Measurements from ENCODE around the gene CCDC157. TPM values are rescaled to one million over a fixed set of nuclear protein-coding genes. Genes with fewer than 3 reads are reported as not detected.

The CCDC157 gene
- polyA plus RNA-seq, 3 donors = 0.50 to 3.7 (median 0.54) TPM

- H3K9me3 ChIP-seq (replicated peaks in 1 of 2; ENCODE audit: control insufficient read depth in 1 of 2, insufficient read depth in 1 of 2, low read length in 2 of 2) = no peaks in the 10 kb centered on the region
- no peak for TF ChIP-seq CTCF (IDR thresholded peaks at IDR 0.05)
- peak overlapping the region in 1 of 7 donors; percentile 7 for H3K27ac Mint-ChIP-seq
- peaks cover 1 to 20% (median 14%) of the 10 kb centered on the region in 3 donors for H3K27me3 Mint-ChIP-seq (ENCODE audit: low read depth in 3 of 3)
- no peak overlapping the region for H3K27ac ChIP-seq (ENCODE audit: low read depth in 1 of 2, low read length in 2 of 2)
- H3K79me2 ChIP-seq (ENCODE audit: insufficient read depth, low read length) = peaks cover 31% of the 10 kb centered on the region
- no peak overlapping the region for H3K4me3 Mint-ChIP-seq
- 95% methylated on average over 5 of the region's 6 CpGs for WGBS (ENCODE audit: insufficient coverage)
- no peak overlapping the region for H3K4me3 ChIP-seq (replicated peaks in 1 of 3; ENCODE audit: low read depth in 2 of 3, low read length in 3 of 3)
- H3K4me2 ChIP-seq (replicated peaks; ENCODE audit: extremely low read depth, low read length, poor library complexity, severe bottlenecking) = no peak overlapping the region
- DNase-seq = peak in 1 of 3 donors; percentile 1
- H3K36me3 ChIP-seq (replicated peaks in 1 of 2; ENCODE audit: control insufficient read depth in 1 of 2, insufficient read depth in 2 of 2, low read length in 2 of 2) = peaks cover 4 to 7% of the 10 kb centered on the region in 2 donors
- H3K9me3 Mint-ChIP-seq = no peaks in the 10 kb centered on the region
- intact Hi-C loops (cut with micrococcal nuclease) = loop anchor here in 1 of 2 donors (10.0 kb wide), 1 partner anchor 54 kb away; no protein-coding TSS in a partner anchor
- peaks cover 31% of the 10 kb centered on the region for H3K4me1 Mint-ChIP-seq
- H3K27me3 ChIP-seq (ENCODE audit: control insufficient read depth in 2 of 2, insufficient read depth in 2 of 2, low read length in 2 of 2) = peaks cover 0 to 3% of the 10 kb centered on the region in 2 donors
- peaks cover 11 to 12% of the 10 kb centered on the region in 2 donors for H3K36me3 Mint-ChIP-seq
- no peak overlapping the region for H3K9ac ChIP-seq (ENCODE audit: insufficient read depth, low read length, poor library complexity, severe bottlenecking)
- H3K4me1 ChIP-seq (ENCODE audit: control insufficient read depth in 1 of 2, insufficient read depth in 2 of 2, low read length in 2 of 2) = peaks cover 25 to 28% of the 10 kb centered on the region in 2 donors
- peaks cover 28% of the 10 kb centered on the region for H4K20me1 ChIP-seq (ENCODE audit: insufficient read depth, low read length)
- no peak overlapping the region for H2AFZ ChIP-seq (ENCODE audit: insufficient read depth, low read depth, low read length, poor library complexity, severe bottlenecking)
These were observed 1.7 kb downstream of the CCDC157 start for GRCh38 chr22:30358541-30358940.

- Histone ChIP-seq H3K4me3 (replicated peaks in 1 of 3; ENCODE audit: low read depth in 2 of 3, low read length in 3 of 3) (no peak overlapping the region), H3K9ac (ENCODE audit: insufficient read depth, low read length, poor library complexity, severe bottlenecking) (peak overlapping the region; percentile 15), H3K4me2 (replicated peaks; ENCODE audit: extremely low read depth, low read length, poor library complexity, severe bottlenecking) (no peak overlapping the region), H3K27me3 (ENCODE audit: control insufficient read depth in 2 of 2, insufficient read depth in 2 of 2, low read length in 2 of 2) (peaks cover 0 to 3% of the 10 kb centered on the region in 2 donors), H4K20me1 (ENCODE audit: insufficient read depth, low read length) (no peaks in the 10 kb centered on the region), H3K79me2 (ENCODE audit: insufficient read depth, low read length) (no peaks in the 10 kb centered on the region), H3K4me1 (ENCODE audit: control insufficient read depth in 1 of 2, insufficient read depth in 2 of 2, low read length in 2 of 2) (peaks cover 4% of the 10 kb centered on the region in 2 donors), H3K9me3 (replicated peaks in 1 of 2; ENCODE audit: control insufficient read depth in 1 of 2, insufficient read depth in 1 of 2, low read length in 2 of 2) (no peaks in the 10 kb centered on the region), H3K36me3 (replicated peaks in 1 of 2; ENCODE audit: control insufficient read depth in 1 of 2, insufficient read depth in 2 of 2, low read length in 2 of 2) (no peaks in the 10 kb centered on the region), H2AFZ (ENCODE audit: insufficient read depth, low read depth, low read length, poor library complexity, severe bottlenecking) (no peak overlapping the region), H3K27ac (ENCODE audit: low read depth in 1 of 2, low read length in 2 of 2) (no peak overlapping the region)
- intact Hi-C loops (cut with micrococcal nuclease) = no loop called here
- DNase-seq = no peak
- Mint-ChIP-seq H3K36me3 (peaks cover 3 to 9% of the 10 kb centered on the region in 2 donors), H3K4me1 (peaks cover 6% of the 10 kb centered on the region), H3K27ac (peak overlapping the region in 1 of 7 donors; percentile 61), H3K9me3 (no peaks in the 10 kb centered on the region), H3K4me3 (no peak overlapping the region), H3K27me3 (ENCODE audit: low read depth in 3 of 3) (peaks cover 1 to 19% (median 11%) of the 10 kb centered on the region in 3 donors)
- 81% methylated on average over 4 of the region's 10 CpGs for WGBS (ENCODE audit: insufficient coverage)
- no peak for TF ChIP-seq CTCF (IDR thresholded peaks at IDR 0.05)
These were observed 5.3 kb downstream of the CCDC157 start for GRCh38 chr22:30361916-30362650.
